ENCODE data around the gene KLHDC7A. TPM values are rescaled to one million over a fixed set of nuclear protein-coding genes. Genes with fewer than 3 reads are reported as not detected.

The KLHDC7A gene
- total RNA-seq, 1 donor from 2014 or later = not detected

GRCh38 chr1:18494304-18494703, 13.6 kb downstream of the KLHDC7A start:
- H3K4me1 Mint-ChIP-seq = peaks cover 2% of the 10 kb centered on the region
- H3K27me3 ChIP-seq = no peaks in the 10 kb centered on the region
- H3K4me3 Mint-ChIP-seq = no peak overlapping the region
- H3K27me3 Mint-ChIP-seq (ENCODE audit: insufficient read depth, low read depth) = peaks cover 16% of the 10 kb centered on the region
- H3K4me3 ChIP-seq = no peak overlapping the region
- H3K4me1 ChIP-seq = no peaks in the 10 kb centered on the region
- no peaks in the 10 kb centered on the region for H3K79me2 ChIP-seq (ENCODE audit: low read depth)
- no peak overlapping the region for H3K9ac ChIP-seq
- no peak overlapping the region for H3K27ac Mint-ChIP-seq
- TF ChIP-seq CTCF (IDR thresholded peaks at IDR 0.05) (no peak), EZH2 (IDR thresholded peaks at IDR 0.05) (no peak), EZH2phosphoT487 (IDR thresholded peaks at IDR 0.05) (no peak)
- H3K36me3 Mint-ChIP-seq = no peaks in the 10 kb centered on the region
- H3K9me3 ChIP-seq (ENCODE audit: low read depth) = no peaks in the 10 kb centered on the region
- H3K9me3 Mint-ChIP-seq = peaks cover 8% of the 10 kb centered on the region
- H3K36me3 ChIP-seq = no peaks in the 10 kb centered on the region
- DNase-seq (ENCODE audit: low spot score) = no peak
- H3F3A ChIP-seq (ENCODE audit: low read depth) = no peaks in the 10 kb centered on the region
- no peak overlapping the region for H2AFZ ChIP-seq (replicated peaks)
- H4K20me1 ChIP-seq (ENCODE audit: low read depth) = no peaks in the 10 kb centered on the region
- H3K4me2 ChIP-seq = no peak overlapping the region
- H3K27ac ChIP-seq = no peak overlapping the region

GRCh38 chr1:18495635-18496034, 14.9 kb downstream of the KLHDC7A start:
- Mint-ChIP-seq H3K4me3 (no peak overlapping the region), H3K27me3 (ENCODE audit: insufficient read depth, low read depth) (peaks cover 16% of the 10 kb centered on the region), H3K27ac (no peak overlapping the region), H3K36me3 (no peaks in the 10 kb centered on the region), H3K4me1 (peaks cover 2% of the 10 kb centered on the region), H3K9me3 (peaks cover 8% of the 10 kb centered on the region)
- no peak overlapping the region for H3K27ac ChIP-seq
- no peak overlapping the region for H3K9ac ChIP-seq
- H3K79me2 ChIP-seq (ENCODE audit: low read depth) = no peaks in the 10 kb centered on the region
- no peak overlapping the region for H3K4me2 ChIP-seq
- no peaks in the 10 kb centered on the region for H3K27me3 ChIP-seq
- no peaks in the 10 kb centered on the region for H3F3A ChIP-seq (ENCODE audit: low read depth)
- no peak overlapping the region for H2AFZ ChIP-seq (replicated peaks)
- no peaks in the 10 kb centered on the region for H3K36me3 ChIP-seq
- H4K20me1 ChIP-seq (ENCODE audit: low read depth) = no peaks in the 10 kb centered on the region
- no peak overlapping the region for H3K4me3 ChIP-seq
- H3K9me3 ChIP-seq (ENCODE audit: low read depth) = no peaks in the 10 kb centered on the region
- no peak for DNase-seq (ENCODE audit: low spot score)
- TF ChIP-seq EZH2 (IDR thresholded peaks at IDR 0.05) (no peak), CTCF (IDR thresholded peaks at IDR 0.05) (no peak), EZH2phosphoT487 (IDR thresholded peaks at IDR 0.05) (no peak)
- no peaks in the 10 kb centered on the region for H3K4me1 ChIP-seq

GRCh38 chr1:18496056-18496455, 15.3 kb downstream of the KLHDC7A start:
- Mint-ChIP-seq H3K36me3 (no peaks in the 10 kb centered on the region), H3K27ac (no peak overlapping the region), H3K4me3 (no peak overlapping the region), H3K27me3 (ENCODE audit: insufficient read depth, low read depth) (peaks cover 16% of the 10 kb centered on the region), H3K9me3 (peaks cover 8% of the 10 kb centered on the region), H3K4me1 (peaks cover 2% of the 10 kb centered on the region)
- Histone ChIP-seq H3K27me3 (no peaks in the 10 kb centered on the region), H3K9ac (no peak overlapping the region), H3F3A (ENCODE audit: low read depth) (no peaks in the 10 kb centered on the region), H3K4me1 (no peaks in the 10 kb centered on the region), H3K4me2 (no peak overlapping the region), H3K4me3 (no peak overlapping the region), H3K79me2 (ENCODE audit: low read depth) (no peaks in the 10 kb centered on the region), H3K36me3 (no peaks in the 10 kb centered on the region), H3K9me3 (ENCODE audit: low read depth) (no peaks in the 10 kb centered on the region), H4K20me1 (ENCODE audit: low read depth) (no peaks in the 10 kb centered on the region), H3K27ac (no peak overlapping the region), H2AFZ (replicated peaks) (no peak overlapping the region)
- TF ChIP-seq EZH2 (IDR thresholded peaks at IDR 0.05) = no peak
- no peak for TF ChIP-seq CTCF (IDR thresholded peaks at IDR 0.05)
- no peak for TF ChIP-seq EZH2phosphoT487 (IDR thresholded peaks at IDR 0.05)
- DNase-seq (ENCODE audit: low spot score) = no peak
